Esophagus muscularis mucosa (tissue), 4 donors: ENCODE data around the gene HACD2. TPM values are rescaled to one million over a fixed set of nuclear protein-coding genes. Genes with fewer than 3 reads are reported as not detected.

ENCODE experiments used
- DNase-seq: peaks from one replicate; pipeline ENCODE4 v3.0.0-alpha.2; 2017; ENCODE audit errors: extremely low spot score
- H3K27ac ChIP-seq, 4 donors: fragments of 200-600 bp; sonication (generic); replicated peaks in 1 of 4; 1 replicate in 3 of 4; 2 replicates in 1 of 4; pipeline ENCODE4 v1.5.1; 2016 to 2019; ENCODE audit warnings: mild to moderate bottlenecking in 1 of 4
- H3K27me3 ChIP-seq, 4 donors: fragments of 200-600 bp; sonication (generic); one replicate each; pipeline versions ENCODE4 v1.5.1 to v1.6.0; 2016 to 2019
- H3K36me3 ChIP-seq, 4 donors: fragments of 200-600 bp; sonication (generic); one replicate each; pipeline ENCODE4 v1.5.1; 2016 to 2019
- H3K4me1 ChIP-seq, 4 donors: fragments of 200-600 bp; sonication (generic); one replicate each; pipeline ENCODE4 v1.5.1; 2016 to 2019
- H3K4me3 ChIP-seq, 4 donors: fragments of 200-600 bp; sonication (generic); 1 replicate in 2 of 4; 2 replicates in 2 of 4; pipeline ENCODE4 v1.5.1; 2016 to 2019; ENCODE audit warnings: mild to moderate bottlenecking in 4 of 4, moderate library complexity in 1 of 4
- H3K9me3 ChIP-seq, 4 donors: fragments of 200-600 bp; sonication (generic); 1 replicate in 3 of 4; 2 replicates in 1 of 4; pipeline ENCODE4 v1.5.1; 2016 to 2019
- CTCF ChIP-seq, 3 experiments: fragments of 200-600 bp in 2 of 3; fragments of 450-650 bp in 1 of 3; sonication (generic) in 2 of 3; IDR thresholded peaks; one replicate each; pipeline ENCODE4 v1.5.1; 2017 to 2019; ENCODE audit warnings: antibody characterized with exemption in 3 of 3, mild to moderate bottlenecking in 2 of 3, moderate library complexity in 1 of 3
- EP300 ChIP-seq: sonication (generic); formaldehyde crosslinking; IDR thresholded peaks from one replicate; pipeline ENCODE4 v1.6.1; 2017; ENCODE audit warnings: antibody characterized with exemption
- POLR2A ChIP-seq: fragments of 450-650 bp; IDR thresholded peaks from one replicate; pipeline ENCODE4 v1.6.1; 2017; ENCODE audit warnings: antibody characterized with exemption, moderate library complexity, mild to moderate bottlenecking, low read depth
- POLR2AphosphoS5 ChIP-seq, 2 donors: sonication (generic); formaldehyde crosslinking; IDR thresholded peaks; one replicate each; pipeline ENCODE4 v1.6.1; 2017; ENCODE audit warnings: antibody characterized with exemption in 2 of 2
- WGBS: methylation state at CpG from one replicate; pipeline ENCODE4 v1.1.5; 2018; 5-methylcytosine and 5-hydroxymethylcytosine counted together
- intact Hi-C: fragments of 100-400 bp; cut with DNase I; formaldehyde crosslinking; loops from one replicate; pipeline ENCODE4 v1.15.1; 2023
- total RNA-seq, 4 donors: library from RNA; depleted of rRNA; stranded (reverse); fragments of >200 nt; gene quantifications; one replicate each; pipeline versions ENCODE4 v1.1.0 to v1.2.1, GENCODE V29; 2016

Gene HACD2
- total RNA-seq, 4 donors from 2014 or later = 20.5 to 30.3 (median 25.3) TPM

- no peaks in the 10 kb centered on the region for H3K9me3 ChIP-seq
- intact Hi-C loops = loop anchor here (10.0 kb wide), 1 partner anchor 142 kb away; no protein-coding TSS in a partner anchor
- no peak overlapping the region for H3K27ac ChIP-seq
- WGBS = 70% methylated on average over 3 of the region's 3 CpGs
- TF ChIP-seq EP300 (no peak), POLR2AphosphoS5 (IDR thresholded peaks at IDR 0.05) (no peak), CTCF (IDR thresholded peaks at IDR 0.05) (no peak), POLR2A (no peak)
- H3K4me1 ChIP-seq = peaks cover 12 to 31% (median 22%) of the 10 kb centered on the region in 4 donors
- no peak overlapping the region for H3K4me3 ChIP-seq
- peaks cover 3 to 36% (median 33%) of the 10 kb centered on the region in 4 donors for H3K36me3 ChIP-seq
- DNase-seq = no peak
- no peaks in the 10 kb centered on the region for H3K27me3 ChIP-seq
Measured at GRCh38 chr3:123582315-123582714, 2.5 kb downstream of the HACD2 start.

GRCh38 chr3:123576122-123576521 lies 8.7 kb downstream of the HACD2 start:
- Histone ChIP-seq H3K4me1 (no peaks in the 10 kb centered on the region), H3K27me3 (no peaks in the 10 kb centered on the region), H3K9me3 (no peaks in the 10 kb centered on the region), H3K36me3 (peaks cover 1 to 42% (median 26%) of the 10 kb centered on the region in 4 donors), H3K27ac (no peak overlapping the region), H3K4me3 (no peak overlapping the region)
- intact Hi-C loops = no loop called here
- 75% methylated on average over 3 of the region's 3 CpGs for WGBS
- TF ChIP-seq POLR2AphosphoS5 (IDR thresholded peaks at IDR 0.05) = no peak
- TF ChIP-seq CTCF (IDR thresholded peaks at IDR 0.05) = no peak
- no peak for TF ChIP-seq EP300
- no peak for TF ChIP-seq POLR2A
- DNase-seq = no peak

- no peak overlapping the region for H3K27ac ChIP-seq
- peaks cover 0 to 12% (median 3%) of the 10 kb centered on the region in 4 donors for H3K36me3 ChIP-seq
- no peak overlapping the region for H3K4me3 ChIP-seq
- WGBS = 66% methylated on average over 2 of the region's 2 CpGs
- no peak for TF ChIP-seq POLR2AphosphoS5 (IDR thresholded peaks at IDR 0.05)
- no peak for TF ChIP-seq POLR2A
- H3K4me1 ChIP-seq = peaks cover 0 to 13% (median 1%) of the 10 kb centered on the region in 4 donors
- intact Hi-C loops = no loop called here
- no peak for DNase-seq
- no peaks in the 10 kb centered on the region for H3K27me3 ChIP-seq
- no peaks in the 10 kb centered on the region for H3K9me3 ChIP-seq
Measured at GRCh38 chr3:123571973-123572365, 12.9 kb downstream of the HACD2 start.

- Histone ChIP-seq H3K4me3 (no peak overlapping the region), H3K9me3 (no peaks in the 10 kb centered on the region), H3K36me3 (peaks cover 0 to 13% (median 4%) of the 10 kb centered on the region in 4 donors), H3K4me1 (peaks cover 0 to 13% (median 1%) of the 10 kb centered on the region in 4 donors), H3K27ac (no peak overlapping the region), H3K27me3 (no peaks in the 10 kb centered on the region)
- TF ChIP-seq POLR2AphosphoS5 (IDR thresholded peaks at IDR 0.05) (no peak), EP300 (no peak), CTCF (IDR thresholded peaks at IDR 0.05) (no peak), POLR2A (no peak)
- DNase-seq = no peak
- intact Hi-C loops = no loop called here
- 71% methylated on average over 4 of the region's 4 CpGs for WGBS
Measured at GRCh38 chr3:123571264-123571972, 13.4 kb downstream of the HACD2 start.

- Histone ChIP-seq H3K4me1 (peaks cover 0 to 13% (median 1%) of the 10 kb centered on the region in 4 donors), H3K9me3 (no peaks in the 10 kb centered on the region), H3K27me3 (no peaks in the 10 kb centered on the region), H3K27ac (no peak overlapping the region), H3K4me3 (no peak overlapping the region), H3K36me3 (peaks cover 0 to 22% (median 13%) of the 10 kb centered on the region in 4 donors)
- intact Hi-C loops = no loop called here
- TF ChIP-seq CTCF (IDR thresholded peaks at IDR 0.05) = no peak
- DNase-seq = no peak
Measured at GRCh38 chr3:123568875-123569274, 16.0 kb downstream of the HACD2 start.
